MG63 (cell line): ENCODE data around the gene OSM. TPM values are rescaled to one million over a fixed set of nuclear protein-coding genes. Genes with fewer than 3 reads are reported as not detected.

ENCODE experiments used
- DNase-seq: peaks from one replicate; pipeline ENCODE4 v3.0.0-alpha.2; 2020
- H3K27me3 ChIP-seq: fragments of 250-450 bp; sonication (Bioruptor Pico); 2 replicates; pipeline ENCODE4 v1.5.1; 2020; ENCODE audit warnings: mild to moderate bottlenecking, moderate library complexity
- H3K36me3 ChIP-seq: fragments of 250-450 bp; sonication (Bioruptor Pico); 2 replicates; pipeline ENCODE4 v1.5.1; 2020; ENCODE audit warnings: mild to moderate bottlenecking, moderate library complexity
- H3K4me3 ChIP-seq: fragments of 250-450 bp; sonication (Bioruptor Pico); 2 replicates; pipeline ENCODE4 v1.5.1; 2020; ENCODE audit warnings: mild to moderate bottlenecking, moderate library complexity
- H3K9me3 ChIP-seq: fragments of 250-450 bp; sonication (Bioruptor Pico); 2 replicates; pipeline ENCODE4 v1.5.1; 2020; ENCODE audit warnings: mild to moderate bottlenecking, moderate library complexity
- total RNA-seq: library from RNA; depleted of rRNA; stranded (reverse); fragments of >200 nt; shearing (Covaris generic); gene quantifications from 2 replicates; pipeline ENCODE4 v1.2.3, GENCODE V29; 2014; ENCODE audit warnings: low replicate concordance

The OSM gene
- total RNA-seq, 1 experiment from 2014 or later: not detected

GRCh38 chr22:30290342-30291057 is 23.8 kb upstream of the OSM start:
- Histone ChIP-seq H3K27me3 (no peaks in the 10 kb centered on the region), H3K9me3 (no peaks in the 10 kb centered on the region), H3K36me3 (no peaks in the 10 kb centered on the region; the same call in 1 of the 2 replicates), H3K4me3 (no peak overlapping the region)
- DNase-seq: no peak

- H3K36me3 ChIP-seq: no peaks in the 10 kb centered on the region; the same call in 1 of the 2 replicates
- no peak for DNase-seq
- no peaks in the 10 kb centered on the region for H3K9me3 ChIP-seq
- H3K4me3 ChIP-seq: peak overlapping the region; percentile 69
- no peaks in the 10 kb centered on the region for H3K27me3 ChIP-seq
Observed at GRCh38 chr22:30289980-30290313, 23.3 kb upstream of the OSM start.

DNA sequence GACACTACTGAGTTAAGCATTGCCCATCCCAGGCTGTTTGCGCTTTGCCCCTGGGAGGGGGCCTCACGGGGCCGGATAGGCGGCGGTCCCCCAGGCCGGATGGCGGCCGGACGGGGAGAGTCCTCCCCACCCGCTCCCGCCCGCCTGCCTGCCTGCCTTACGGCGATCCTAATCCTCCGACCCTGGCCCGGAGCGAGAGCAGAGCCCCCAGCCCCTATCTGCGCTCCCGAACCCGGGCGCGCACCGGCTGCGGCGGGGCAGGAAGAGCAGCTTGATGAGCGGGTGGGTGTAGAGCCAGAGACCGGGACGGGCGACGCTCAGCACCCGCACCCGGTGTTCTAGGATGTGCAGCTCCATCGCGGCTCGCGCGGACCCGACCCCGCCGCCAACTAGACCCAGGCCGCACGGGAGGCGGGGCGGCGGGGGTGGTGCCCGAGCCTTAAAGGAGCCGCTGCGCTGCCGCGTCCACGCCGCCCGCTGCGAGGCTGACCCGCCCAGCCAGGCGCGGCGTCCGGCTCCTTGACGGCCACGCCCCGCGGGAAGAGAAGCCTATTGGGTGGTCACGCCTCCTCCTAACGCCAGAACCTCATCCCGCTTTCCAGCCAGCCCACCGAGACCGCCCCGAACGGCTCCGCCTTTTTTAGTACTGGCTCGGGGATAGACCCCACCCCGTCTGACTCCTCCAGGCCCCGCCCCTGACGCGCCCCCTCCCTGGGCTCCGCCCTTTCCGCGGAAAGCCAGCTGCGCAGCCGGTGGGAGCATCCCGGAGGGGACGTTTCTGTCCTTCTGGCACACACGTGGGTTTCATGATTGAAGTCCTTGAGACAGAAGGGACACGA is 22.7 kb upstream of the OSM start, which contains the start of gene CASTOR1:
CASTOR1 (minus strand) TSS at position 365 of the 839 bp plus-strand sequence; CDS start at position 357, 8 bp downstream.
- Histone ChIP-seq H3K36me3 (no peaks in the 10 kb centered on the region; the same call in 1 of the 2 replicates), H3K27me3 (no peaks in the 10 kb centered on the region)
- peak; percentile 96 for DNase-seq

DNA sequence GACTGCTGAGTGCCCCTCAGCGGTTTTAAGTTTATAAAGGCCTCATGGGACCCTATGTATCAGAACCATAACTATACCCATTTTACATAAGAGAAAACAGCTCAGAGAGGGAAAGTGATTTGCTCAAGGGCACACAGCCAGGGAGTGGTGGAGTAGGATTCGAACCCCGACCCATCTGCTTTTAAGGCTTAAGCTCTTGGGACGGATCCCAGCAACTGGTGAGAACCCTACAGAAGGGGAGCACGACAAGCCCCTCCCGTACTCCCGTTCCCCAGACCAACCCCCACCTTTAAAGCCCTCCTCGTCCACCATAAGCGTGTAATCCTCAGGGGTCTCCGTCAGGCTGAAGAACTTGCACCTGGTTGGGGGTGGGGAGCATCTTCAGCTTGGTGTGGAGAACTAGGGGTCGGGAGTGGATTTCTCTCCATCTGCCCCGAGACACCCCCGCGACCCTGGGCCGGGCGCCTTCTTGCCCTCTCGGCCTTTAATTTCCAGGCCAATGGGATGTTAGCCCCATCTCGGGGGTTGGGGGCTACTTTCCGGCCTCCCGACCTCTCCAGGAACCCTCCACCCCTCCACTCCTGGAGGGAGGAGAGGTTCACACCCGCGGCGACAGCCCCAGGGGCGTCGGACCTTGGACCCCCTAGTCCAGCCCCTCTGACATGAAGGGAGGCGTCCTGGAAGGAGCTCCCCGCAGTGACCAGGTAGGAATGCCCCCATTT is 21.9 kb upstream of the OSM start:
- DNase-seq: no peak

More for the DNA sequence above, 22.7 kb upstream of the OSM start, which contains the start of gene CASTOR1:
- Histone ChIP-seq H3K9me3 (no peaks in the 10 kb centered on the region), H3K4me3 (peak within 1 kb of the TSS; percentile 69)

GRCh38 chr22:30287648-30288418 is 21.2 kb upstream of the OSM start:
- Histone ChIP-seq H3K36me3 (no peaks in the 10 kb centered on the region; the same call in 1 of the 2 replicates), H3K4me3 (no peak overlapping the region; the same call in 1 of the 2 replicates), H3K9me3 (no peaks in the 10 kb centered on the region), H3K27me3 (no peaks in the 10 kb centered on the region)
- DNase-seq: peak; percentile 93

More for the DNA sequence above, 21.9 kb upstream of the OSM start:
- Histone ChIP-seq H3K9me3 (no peaks in the 10 kb centered on the region), H3K4me3 (peak overlapping the region; percentile 69), H3K27me3 (no peaks in the 10 kb centered on the region), H3K36me3 (no peaks in the 10 kb centered on the region; the same call in 1 of the 2 replicates)

DNA sequence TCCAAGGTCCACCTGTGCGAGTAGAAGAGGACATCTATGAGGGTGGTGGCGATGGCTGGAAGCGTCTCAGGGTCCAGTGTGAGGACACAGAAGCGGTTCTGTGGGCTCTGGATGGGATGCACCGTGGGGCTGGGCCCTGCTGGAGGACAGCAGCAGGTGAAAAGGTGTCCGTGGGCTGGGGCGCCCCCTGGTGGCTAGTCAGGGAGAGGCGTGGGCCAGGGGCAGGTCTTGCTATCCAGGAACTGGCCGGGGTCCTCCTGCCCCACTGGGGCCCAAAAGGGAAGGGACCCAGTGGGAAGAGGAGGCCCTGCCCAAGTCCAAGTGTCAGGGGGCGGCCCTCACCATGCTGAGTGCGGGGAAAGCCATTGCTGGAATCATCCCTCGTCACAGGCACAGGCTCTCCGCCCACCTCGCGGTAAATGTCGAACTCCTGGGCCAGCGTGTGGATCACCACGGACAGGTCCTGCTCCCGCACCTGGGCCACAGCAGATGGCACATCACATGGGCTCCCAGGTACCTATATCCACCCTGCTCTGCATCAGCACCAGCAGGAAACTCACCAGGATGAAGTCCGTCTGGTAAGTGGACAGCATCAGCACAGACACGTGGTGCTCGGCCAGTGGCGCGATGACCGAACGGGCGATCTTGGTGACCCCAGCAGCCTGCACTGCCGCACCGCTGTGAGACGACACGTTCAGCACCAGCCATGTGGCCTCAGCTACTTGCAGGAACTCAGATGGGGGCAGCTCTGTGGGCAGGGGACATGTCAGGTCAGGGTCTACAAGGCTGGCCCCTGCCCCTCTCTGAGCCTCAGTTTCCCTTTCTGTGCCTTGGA is 20.4 kb upstream of the OSM start:
- Histone ChIP-seq H3K36me3 (no peaks in the 10 kb centered on the region), H3K4me3 (no peak overlapping the region), H3K27me3 (no peaks in the 10 kb centered on the region), H3K9me3 (no peaks in the 10 kb centered on the region)
- peak; percentile 65 for DNase-seq

DNA sequence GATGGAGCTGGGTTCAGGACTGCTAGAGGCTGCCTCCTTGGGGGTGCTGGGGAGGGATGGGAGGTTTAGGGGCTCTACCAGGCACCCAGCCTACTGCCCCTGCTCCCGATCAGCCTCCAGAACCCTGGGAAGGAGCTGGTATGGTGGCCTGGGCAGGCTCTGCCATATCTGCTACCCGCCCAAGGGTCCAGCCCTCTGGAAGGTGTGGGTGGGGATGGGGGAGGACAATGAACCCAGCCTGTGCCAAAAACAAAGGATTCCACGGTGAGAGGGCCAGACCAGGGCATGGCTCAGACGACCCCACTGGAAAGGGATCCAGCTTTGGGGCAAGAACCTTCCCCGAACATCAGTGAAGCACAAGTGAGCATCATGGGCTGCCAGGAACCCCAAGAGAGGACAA is 19.7 kb upstream of the OSM start:
- Histone ChIP-seq H3K9me3 (no peaks in the 10 kb centered on the region), H3K4me3 (no peak overlapping the region), H3K36me3 (no peaks in the 10 kb centered on the region), H3K27me3 (no peaks in the 10 kb centered on the region)
- no peak for DNase-seq

- H3K27me3 ChIP-seq: no peaks in the 10 kb centered on the region
- H3K36me3 ChIP-seq: no peaks in the 10 kb centered on the region
- H3K9me3 ChIP-seq: no peaks in the 10 kb centered on the region
- H3K4me3 ChIP-seq: no peak overlapping the region
- no peak for DNase-seq
Observed at GRCh38 chr22:30285846-30286200, 19.2 kb upstream of the OSM start.

DNA sequence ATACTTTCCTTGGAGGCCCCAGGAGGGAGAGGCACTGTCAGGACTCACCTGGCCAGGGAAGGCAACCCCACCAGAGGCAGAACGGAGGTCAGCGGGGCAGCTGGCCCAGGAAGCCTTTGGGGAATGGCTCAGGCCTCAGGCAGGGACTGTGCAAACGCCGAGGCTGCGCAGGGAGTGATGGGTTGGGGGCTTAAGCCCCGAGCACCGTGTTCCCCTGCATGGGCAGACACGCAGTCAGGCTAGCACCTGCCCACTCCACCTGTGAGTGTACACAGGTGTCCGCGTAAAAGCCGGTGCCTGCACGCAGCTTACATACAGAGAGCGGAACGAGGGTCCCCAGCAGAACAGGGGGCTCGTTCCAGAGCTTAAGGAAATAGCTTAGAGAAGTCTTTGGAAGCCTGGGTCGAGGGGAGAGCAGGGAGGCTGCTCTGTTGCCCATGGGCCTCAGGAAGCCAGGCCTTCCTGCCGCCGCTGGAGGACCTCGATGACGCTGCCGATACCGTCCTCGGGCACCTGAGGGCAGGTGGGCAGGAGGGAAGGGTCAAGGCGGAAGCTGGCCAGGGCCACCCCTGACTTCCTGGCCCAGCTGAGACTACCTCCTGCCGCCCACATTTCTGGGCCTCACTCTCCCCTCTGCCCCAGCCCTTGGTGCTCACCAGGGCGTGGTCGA is 18.7 kb upstream of the OSM start:
- H3K9me3 ChIP-seq: no peaks in the 10 kb centered on the region
- H3K27me3 ChIP-seq: no peaks in the 10 kb centered on the region
- H3K36me3 ChIP-seq: no peaks in the 10 kb centered on the region
- H3K4me3 ChIP-seq: no peak overlapping the region
- no peak for DNase-seq

- no peak overlapping the region for H3K4me3 ChIP-seq
- H3K27me3 ChIP-seq: no peaks in the 10 kb centered on the region
- H3K9me3 ChIP-seq: no peaks in the 10 kb centered on the region
- DNase-seq: no peak
- no peaks in the 10 kb centered on the region for H3K36me3 ChIP-seq
Observed at GRCh38 chr22:30284666-30285065, 18.0 kb upstream of the OSM start.

GRCh38 chr22:30284172-30284571 is 17.5 kb upstream of the OSM start:
- no peaks in the 10 kb centered on the region for H3K9me3 ChIP-seq
- no peaks in the 10 kb centered on the region for H3K27me3 ChIP-seq
- H3K4me3 ChIP-seq: no peak overlapping the region
- DNase-seq: no peak
- no peaks in the 10 kb centered on the region for H3K36me3 ChIP-seq

DNA sequence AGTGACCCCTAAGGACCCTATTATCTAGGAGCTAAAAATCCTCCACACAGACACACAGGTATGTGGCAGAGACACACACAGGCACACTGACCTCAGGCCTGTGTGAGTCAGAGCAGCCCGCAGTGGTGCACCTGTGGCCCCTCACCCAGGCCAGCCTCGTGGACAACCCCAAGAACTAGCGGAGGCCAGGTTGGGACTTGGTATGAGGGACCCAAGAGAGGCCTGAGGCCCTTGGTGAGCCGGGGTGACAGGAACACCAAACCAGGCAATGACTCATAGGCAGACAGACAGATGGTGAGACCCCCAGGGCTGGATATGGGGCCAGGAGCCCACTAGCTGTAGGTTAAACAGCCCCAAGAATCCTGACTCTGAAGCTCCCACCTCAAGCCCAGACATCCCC is 16.7 kb upstream of the OSM start:
- H3K9me3 ChIP-seq: no peaks in the 10 kb centered on the region
- H3K27me3 ChIP-seq: no peaks in the 10 kb centered on the region
- no peak overlapping the region for H3K4me3 ChIP-seq
- H3K36me3 ChIP-seq: no peaks in the 10 kb centered on the region
- no peak for DNase-seq

GRCh38 chr22:30282616-30283046 is 16.0 kb upstream of the OSM start:
- no peaks in the 10 kb centered on the region for H3K36me3 ChIP-seq
- H3K9me3 ChIP-seq: no peaks in the 10 kb centered on the region
- no peak for DNase-seq
- no peak overlapping the region for H3K4me3 ChIP-seq
- H3K27me3 ChIP-seq: no peaks in the 10 kb centered on the region

- Histone ChIP-seq H3K36me3 (no peaks in the 10 kb centered on the region), H3K9me3 (no peaks in the 10 kb centered on the region), H3K27me3 (no peaks in the 10 kb centered on the region), H3K4me3 (no peak overlapping the region)
- DNase-seq: no peak
Observed at GRCh38 chr22:30280505-30280904, 13.9 kb upstream of the OSM start.

- H3K4me3 ChIP-seq: no peak overlapping the region
- no peaks in the 10 kb centered on the region for H3K36me3 ChIP-seq
- H3K27me3 ChIP-seq: no peaks in the 10 kb centered on the region
- no peak for DNase-seq
- no peaks in the 10 kb centered on the region for H3K9me3 ChIP-seq
Observed at GRCh38 chr22:30279932-30280331, 13.3 kb upstream of the OSM start.
